Activated CD4-positive, CD25-positive, alpha-beta regulatory T cell (primary cell): ENCODE results near the gene LRRC14B.

ENCODE experiments used
- DNase-seq, 4 experiments: peaks; one replicate each; lab custom pipeline; 2025; lab: John Stamatoyannopoulos, UW

LRRC14B gene

DNA sequence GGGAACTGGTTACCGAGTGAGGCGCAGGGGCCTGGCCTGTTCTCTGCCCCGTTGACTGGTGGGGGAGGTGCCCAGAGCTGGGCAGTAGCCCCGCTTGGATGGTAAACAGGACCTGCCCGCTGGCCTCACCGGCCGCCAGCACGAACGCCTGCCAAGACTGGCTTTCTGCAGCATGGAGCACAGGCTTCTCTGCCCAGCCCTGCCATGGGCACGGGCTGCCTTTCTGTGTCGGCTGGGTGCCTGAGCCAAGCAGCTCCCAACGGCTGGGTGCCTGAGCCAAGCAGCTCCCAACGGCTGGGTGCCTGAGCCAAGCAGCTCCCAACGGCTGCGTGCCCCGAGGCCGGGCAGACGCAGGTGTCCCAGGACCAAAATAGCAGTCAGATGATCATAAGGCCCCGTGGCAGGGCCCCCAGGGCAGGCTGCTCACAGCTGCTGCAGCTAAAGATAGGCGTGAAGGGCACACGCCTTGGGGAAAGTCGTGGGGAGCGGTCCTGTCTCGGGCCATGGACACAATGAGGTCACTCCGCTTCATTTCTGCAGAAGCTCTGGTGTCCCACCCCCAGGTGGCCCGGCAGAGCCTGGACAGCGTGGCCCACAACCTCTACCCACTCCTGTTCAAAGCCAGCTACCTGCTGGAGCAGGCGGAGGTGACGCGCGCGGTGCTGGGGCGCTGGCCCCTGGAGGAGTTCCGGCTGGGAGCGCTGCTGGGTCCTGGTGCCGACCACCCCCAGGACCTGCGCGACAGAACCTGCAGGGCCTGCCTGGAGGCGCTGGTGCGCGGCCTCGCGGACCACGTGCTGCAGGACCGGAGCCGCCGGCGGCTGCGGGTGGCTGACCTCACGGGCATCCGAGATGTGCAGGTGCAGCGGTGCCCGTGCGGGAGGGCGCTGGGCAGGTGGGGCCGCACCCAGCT is at the start of gene LRRC14B:
Gene LRRC14B, plus strand, starts transcription at position 460 of the 913 bp plus-strand sequence. Its CDS starts 44 bp downstream, at position 504.
- DNase-seq = no peak

DNA sequence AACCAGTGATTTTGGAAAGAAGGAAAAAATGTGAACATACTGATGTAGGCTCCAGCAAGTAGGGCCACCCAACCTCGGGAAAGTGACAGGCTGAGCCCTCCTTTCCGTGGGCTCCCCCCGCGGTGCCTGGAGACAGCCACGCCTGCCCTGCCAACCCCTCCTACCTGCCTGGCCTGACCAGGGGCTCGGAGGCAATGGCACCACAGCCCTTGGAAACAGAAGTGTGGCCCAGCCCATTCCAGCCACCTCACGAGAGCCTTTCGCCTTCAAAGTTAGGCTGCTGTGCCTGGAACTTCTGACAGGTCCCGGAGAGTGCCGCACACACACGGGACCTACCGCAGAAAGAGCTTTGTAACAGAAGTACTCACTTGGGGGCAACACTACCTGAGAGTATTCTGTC is 49.5 kb upstream of the LRRC14B start:
- no peak for DNase-seq

DNA sequence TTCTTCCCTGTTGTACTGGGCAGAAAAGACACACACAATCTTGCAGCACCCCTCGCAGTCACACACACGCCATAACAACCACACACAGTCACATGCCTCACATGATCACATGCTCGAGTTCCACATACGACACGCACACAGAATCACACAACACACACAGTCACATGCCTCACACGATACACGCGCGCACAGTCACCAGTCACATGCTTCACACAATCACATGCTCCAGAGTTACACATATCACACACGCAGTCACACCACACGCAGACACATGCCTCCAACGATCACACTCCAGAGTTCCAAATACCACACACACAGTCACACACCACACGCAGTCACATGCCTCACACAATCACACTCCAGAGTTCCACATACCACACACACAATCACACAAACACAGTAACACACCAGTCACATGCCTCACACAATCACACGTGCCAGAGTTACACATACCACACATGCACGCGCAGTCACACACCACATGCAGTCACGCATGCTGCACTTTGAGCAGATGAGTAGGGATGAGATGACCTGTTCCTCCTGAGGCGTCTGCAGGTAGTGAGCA is 49.0 kb upstream of the LRRC14B start:
- DNase-seq = no peak

DNA sequence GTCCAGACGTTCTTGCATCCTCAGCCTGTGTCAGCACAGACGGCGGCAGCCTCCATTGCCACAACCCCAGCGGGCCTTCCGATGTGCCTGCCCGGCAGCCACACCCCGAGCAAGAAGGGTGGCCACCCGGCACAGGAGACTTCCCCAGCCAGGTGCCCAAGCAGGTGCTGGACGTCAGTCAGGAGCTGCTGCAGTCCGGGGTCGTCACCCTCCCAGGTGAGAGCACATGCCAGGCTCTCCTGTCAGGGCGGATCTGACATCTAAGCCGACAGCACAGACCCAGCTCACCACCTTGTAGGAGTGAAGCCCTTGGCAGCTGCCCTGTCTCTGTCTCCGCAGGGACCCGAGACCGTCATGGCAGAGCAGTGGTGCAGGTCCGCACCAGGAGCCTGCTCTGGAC is 48.3 kb upstream of the LRRC14B start:
- no peak for DNase-seq

DNA sequence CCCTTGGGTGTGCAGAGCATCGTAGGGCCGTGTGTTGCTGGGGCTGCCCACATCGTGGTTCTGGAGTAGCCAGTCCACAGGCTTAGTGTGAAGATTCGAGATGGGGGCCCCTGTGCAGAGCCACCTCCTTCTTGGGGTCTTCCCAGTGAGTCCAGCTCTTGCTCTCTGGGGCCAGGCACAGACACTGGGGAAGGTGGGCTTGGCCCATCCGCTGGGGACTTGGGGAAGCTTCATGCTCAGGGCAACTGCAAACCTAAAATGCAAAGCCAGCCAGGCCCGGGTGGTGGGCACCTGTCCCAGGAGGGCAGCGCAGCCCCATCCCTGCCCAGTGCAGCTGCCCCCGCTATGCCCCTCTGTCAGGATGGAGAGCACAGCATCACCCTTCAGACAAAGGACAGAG is 46.4 kb upstream of the LRRC14B start:
- no peak for DNase-seq

DNA sequence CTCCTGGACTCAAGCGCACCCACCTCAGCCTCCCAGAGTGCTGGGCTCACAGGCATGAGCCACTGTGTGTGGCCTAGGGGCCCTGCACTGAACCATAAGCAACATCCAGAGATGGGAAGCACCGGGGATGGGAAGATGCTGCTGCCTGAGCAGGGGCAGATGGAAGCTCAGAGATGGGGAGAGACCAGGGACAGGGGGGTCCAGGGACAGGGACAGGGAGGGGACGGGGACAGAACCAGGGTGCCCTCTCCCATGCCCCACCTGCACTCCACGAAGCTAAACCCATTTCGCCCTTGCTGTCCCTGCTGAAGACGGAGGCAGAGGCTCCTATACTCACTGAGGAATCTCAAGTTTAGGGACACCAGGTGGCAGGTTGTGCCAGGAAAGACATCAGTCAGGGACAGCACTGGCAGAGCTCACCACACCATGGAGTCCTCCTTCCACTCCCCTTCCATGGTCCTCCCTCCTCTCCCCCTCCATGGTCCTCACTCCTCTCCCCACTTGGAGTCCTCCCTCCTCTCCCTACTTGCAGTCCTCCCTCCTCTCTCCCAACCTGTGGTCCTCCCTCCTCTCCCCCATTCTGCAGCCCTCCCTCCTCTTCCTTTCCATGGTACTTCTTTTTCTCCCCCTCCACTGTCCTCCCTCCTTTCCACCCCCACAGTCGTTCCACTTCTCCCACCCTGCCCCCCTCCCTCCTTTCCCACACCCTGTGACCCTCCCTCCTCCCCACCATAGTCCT is 45.5 kb upstream of the LRRC14B start:
- DNase-seq = no peak

DNA sequence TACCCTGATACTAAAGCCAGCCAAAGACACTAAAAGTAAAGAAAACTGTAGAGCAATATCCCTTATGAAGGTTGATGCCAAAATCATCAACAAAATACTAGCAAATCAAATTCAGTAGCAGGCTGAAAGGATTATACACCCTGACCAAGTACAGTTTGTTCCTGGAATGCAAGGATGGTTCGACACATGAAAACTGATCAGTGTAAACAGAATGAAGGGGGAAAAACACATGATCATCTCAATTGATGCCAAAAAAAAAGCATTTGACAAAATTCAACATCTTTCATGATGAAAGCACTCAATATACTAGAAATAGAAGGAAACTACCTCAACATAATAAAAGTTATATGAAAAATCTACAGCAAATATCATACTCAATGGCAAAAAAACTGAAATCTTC is 43.5 kb upstream of the LRRC14B start:
- no peak for DNase-seq

DNA sequence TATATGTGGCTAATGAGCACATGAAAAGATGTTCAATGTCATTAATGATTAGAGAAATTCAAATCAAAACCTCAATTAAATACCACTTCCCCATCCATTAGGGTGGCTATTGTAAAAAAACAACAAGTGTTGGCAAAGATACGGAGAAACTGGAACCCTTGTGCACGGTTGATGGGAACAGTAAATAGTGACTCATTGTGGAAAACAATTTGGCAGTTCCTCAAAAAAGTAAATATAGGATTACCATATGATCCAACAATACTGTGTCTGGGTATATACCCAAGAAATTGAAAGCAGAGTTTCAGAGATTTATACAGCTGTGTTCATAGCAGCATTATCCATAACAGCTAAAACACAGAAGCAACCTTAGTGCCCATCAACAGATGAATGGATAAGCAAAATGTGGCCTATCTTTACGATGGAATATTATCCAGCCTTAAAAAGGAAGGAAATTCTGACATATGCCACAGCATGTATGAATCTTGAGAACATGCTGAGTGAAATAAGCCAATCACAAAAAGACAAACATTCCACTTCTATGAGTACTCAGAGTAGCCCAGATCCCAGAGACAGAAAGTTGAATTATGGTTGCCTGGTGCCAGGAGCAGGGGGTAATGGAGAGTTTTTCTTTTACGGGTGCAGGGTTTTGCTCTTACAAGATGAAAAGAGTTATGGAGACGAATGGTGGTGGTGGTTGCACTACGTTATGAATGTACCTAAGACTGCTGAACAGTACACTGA is 41.4 kb upstream of the LRRC14B start:
- DNase-seq = no peak

DNA sequence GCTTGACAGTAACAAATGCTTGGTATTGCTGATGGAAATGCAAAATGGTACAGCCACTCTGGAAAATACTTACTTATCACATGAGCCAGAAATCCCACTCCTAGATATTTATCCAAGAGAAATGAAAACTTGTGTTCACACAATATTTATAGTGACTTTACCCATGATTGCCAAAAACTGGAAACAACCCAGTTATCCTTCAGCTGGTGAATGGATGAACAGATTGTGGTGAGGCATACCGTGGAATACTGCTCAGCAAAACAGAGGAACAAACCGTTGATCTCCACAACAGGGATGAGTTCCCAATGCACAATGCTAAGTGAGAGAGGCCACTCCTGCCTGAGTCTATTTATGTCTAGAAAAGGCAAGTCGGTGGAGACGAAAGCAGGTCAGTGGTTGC is 40.5 kb upstream of the LRRC14B start:
- no peak for DNase-seq

DNA sequence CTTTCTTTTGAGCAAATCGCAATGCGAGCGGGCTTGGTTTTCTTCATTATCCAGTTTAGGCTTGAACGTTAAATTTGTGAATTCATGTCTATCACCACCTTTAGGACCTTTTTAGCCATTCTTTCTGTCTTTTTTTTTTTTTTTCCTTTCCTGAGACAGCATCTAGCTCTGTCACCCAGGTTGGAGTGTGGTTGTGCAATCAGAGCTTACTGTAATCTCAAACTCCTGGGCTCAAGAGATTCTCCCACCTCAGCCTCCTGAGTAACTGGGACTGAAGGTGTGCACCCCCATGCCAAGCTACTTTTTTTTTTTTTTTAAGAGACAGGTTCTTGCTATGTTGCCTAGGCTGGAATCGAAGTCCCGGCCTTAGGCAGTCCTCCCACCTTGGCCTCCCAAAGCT is 39.2 kb upstream of the LRRC14B start:
- DNase-seq = no peak

DNA sequence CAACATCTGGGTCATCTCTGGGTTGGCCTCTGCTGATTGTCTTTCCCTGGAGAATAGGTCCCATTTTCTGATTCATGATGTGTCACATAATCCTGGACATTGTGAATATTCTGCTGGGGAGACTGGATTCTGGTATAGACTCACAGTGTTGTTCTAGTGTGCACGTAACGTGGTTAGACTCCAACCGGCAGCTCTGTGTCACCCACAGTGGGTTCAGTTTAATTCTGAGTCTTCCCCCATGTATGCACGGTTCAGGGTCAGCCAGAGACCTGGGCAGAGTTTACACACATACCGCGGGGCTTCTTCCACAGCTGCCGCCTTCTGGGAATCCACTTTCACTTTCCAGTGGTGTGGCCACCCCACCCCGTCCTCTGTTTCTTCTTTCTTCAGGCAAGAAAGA is 38.0 kb upstream of the LRRC14B start:
- DNase-seq = no peak

DNA sequence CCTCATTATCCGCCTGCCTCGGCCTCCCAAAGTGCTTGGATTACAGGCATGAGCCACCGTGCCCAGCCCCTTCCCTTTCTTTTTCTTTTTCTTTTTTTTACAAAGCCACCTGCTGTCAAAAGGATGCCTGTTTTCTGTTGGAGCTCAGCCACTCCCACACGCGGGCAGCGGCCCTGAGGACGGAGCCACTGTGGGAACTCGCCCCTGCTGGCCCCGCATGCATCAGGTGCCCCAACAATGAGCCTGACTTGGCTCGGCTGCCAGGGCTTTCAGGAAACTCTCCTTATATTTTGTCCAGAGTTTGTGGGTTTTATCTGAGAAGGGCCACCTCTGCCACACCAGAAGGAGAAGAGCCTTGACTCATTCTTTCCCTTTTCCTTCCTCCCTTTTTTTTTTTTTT is 37.1 kb upstream of the LRRC14B start:
- no peak for DNase-seq

DNA sequence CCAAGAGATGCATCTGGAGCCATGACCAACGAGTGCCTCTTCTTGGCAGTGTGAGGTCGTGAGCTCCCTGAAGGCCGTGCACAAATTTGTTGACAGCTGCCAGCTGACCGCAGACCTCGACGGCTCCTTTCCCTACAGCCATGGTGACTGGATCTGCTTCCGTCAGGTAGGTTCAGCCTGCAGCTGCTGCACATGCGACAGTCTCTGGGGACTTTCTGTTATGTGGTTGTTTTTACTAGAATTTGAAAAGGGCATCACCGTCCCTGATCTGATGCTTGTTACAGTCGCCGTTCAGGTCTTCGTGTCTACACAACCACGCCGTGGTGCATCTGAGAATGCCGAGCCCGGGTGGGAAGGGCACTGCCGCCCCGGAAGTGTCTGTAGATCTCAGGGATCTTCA is 36.5 kb upstream of the LRRC14B start:
- no peak for DNase-seq

DNA sequence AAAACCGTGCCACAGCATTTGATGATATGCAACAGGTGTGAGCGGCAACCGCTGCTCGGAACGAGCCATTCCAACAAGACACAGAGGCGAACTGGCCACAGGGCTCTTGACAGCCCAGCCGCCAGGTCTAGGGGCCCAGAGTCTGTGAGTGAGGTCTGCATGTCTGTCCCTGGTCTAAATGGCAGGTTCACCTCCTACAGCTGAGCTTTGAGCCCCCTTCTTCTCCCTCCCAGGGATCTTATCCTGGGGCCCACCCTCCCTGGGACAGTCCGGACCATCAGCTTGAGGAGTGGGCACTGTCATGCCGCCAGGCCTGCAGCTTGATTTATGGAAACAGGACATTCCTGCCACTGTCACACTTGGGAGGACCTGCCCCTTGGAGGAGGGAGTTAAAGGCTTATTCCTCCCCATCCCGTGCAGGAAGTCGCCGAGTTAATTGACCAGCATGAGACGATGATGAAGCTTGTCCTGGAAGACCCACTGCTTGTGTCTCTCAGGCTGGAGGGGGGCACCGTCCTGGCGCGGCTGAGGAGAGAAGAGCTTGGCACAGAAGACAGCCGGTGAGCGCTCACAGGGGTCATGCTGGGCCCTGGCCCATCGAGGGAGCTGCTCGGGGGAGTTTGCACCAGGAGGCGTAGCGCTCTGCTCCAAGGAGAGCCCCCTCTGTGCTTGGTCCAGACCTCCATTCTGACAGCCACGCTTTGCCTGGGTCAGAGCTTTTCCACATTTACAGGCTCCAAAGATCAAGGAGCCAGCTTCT is 35.5 kb upstream of the LRRC14B start:
- DNase-seq = no peak

DNA sequence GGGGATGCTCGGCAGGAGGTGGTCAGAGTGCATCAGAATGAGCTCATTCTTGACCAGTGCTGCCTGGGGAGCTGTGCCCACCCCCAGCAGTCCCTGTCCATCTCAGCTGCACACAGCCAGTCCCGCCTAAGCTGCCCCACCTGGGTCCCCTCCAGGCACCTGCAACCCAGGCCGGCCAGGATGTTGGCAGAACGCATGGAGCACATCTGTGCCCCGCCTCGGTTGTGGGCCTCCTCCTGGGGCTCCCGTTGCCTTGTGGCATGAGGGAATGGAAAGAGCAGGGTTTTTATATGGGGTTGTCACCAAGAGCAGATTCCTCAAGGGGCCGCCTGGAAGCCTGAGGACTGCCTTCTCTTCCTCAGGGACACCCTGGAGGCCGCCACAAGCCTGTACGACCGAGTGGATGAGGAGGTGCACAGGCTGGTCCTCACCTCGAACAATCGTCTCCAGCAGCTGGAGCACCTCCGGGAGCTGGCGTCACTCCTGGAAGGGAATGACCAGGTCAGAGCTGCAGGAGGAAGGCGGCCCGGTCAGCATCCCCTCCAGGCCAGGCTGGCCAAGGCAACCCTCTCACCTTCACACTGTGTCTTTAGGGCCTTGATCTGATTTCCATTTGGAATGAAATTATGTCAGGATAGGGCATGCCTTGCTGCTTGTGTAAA is 34.8 kb upstream of the LRRC14B start:
- no peak for DNase-seq

DNA sequence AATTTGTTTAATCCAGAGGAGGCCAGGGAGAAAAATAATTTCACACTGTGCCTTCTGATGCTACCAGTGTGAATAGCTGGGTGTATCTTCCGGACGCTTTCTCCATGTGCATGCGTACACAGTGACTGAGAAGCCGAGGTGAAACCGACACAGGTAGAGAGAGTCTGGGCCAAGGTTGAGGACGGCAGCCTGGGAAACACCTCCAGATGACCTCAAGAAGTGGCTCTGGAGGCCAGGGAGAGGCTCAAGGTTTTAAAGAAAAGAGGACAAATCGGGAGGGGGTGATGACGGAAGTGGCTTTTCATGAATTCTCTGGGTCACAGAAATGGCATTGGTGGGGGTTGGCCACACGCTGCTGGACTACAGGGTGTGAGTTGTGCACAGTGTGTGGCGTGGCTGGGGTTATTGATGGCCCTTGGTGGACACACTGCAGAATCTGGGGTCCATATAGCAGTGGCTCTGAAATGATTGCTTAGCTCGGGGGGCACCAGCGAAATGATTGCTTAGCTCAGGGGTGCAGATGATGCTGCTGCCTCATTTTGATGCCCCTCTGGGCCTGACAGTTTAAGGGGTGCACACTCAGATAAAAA is 34.1 kb upstream of the LRRC14B start:
- DNase-seq = no peak

DNA sequence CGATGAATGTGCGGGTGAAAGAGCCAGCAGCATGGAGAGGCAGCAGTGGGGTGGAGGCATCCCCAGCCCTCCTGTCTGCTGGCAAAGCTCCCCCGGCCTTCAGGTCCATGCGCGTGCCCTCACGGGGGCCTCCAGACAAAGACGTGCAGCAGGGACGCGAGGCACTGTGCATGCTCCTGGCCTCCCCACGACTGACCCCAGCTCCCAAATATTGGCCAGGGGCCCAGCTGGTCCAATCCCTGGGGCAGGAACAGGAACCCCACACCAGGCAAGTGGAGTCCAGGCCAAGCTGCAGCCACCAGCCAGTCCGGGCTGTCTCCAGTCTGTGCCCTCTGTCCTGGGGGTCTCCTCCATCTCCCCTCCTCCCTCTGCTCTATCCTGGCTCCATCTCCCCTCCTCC is 33.5 kb upstream of the LRRC14B start:
- DNase-seq = no peak

DNA sequence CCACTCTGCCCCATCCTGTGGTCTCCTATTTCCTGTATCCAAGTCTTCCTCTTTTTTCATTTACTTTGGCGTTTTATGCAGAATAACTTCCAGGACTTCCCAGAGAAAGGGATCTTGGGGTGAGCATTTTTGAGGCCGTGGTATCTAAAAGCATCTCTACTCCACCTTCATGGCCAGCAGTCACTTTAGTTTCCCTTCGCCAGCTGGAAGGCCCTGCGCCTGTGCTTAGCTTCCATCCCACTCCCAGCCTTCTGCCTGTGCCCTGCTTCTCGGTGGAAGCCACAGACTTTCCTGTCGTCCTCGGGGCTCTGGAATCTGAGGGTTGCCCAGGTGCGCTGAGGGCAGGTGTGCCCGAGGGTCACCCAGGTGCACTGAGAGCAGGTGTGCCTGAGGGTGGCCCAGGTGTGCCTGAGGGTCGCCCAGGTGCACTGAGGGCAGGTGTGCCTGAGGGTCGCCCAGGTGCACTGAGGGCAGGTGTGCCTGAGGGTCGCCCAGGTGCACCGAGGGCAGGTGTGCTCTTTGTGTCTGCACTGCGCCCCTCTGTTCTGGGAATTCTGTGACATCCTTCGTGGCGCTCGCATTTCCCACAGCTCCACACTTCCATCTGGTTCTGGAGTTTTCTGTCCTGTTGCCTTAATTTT is 32.4 kb upstream of the LRRC14B start:
- DNase-seq = no peak

DNA sequence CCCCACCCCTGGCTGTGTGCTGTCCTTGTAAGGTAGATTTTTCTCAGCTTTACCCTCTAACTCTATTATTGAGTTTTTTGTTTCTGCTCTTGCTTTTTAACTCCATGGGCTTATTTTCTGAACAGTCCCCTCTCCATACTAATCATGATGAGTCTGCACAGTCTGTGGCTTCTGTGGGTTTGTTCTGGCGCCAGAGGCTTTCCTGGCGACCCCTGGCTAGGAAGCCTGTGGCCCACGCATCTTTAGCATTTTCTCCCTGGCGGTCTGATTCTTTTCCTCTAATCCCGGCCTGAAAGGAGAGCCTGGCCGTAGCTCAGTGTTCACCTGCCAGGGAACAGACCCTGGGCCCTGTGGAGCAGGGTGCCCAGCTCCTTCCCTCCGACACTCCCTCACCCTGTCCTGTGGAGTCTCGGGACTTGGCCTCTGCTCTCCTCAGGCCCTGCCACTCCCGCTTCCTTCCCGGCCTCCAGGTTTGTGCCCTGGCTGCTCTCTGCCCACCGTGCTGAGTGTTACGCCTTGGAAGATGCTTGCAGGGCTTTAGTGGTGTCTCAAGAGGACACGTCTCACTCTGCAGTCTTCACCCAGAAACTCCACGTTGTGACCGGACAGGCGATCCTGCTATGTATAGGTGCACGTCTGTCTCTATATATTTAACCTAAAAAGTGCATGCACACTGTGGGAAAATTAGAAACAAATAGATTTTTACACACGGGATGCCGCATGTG is 31.7 kb upstream of the LRRC14B start:
- no peak for DNase-seq

DNA sequence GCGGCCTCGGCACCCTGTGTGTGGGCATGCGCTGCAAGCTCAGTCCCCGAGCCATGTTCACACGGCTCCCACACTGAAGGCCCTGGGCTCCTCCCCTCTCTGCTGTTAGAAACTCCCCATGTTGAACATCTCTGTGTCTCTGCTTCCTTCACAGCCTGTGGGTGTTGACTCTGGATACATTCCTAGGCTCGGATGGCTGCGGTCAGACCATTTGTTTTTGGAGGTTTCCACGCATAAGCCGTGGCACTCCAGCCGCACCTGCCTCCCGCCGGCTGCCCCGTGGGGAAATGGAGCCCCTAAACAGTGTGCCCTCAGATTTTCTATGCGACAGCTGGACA is 31.2 kb upstream of the LRRC14B start:
- DNase-seq = no peak
